Ishikawa (cell line): ENCODE data around the gene SNTG2.

Experiments
- CEBPB ChIP-seq: IDR thresholded peaks from 2 replicates; pipeline ENCODE4 v1.6.1; 2012
- CREB1 ChIP-seq: IDR thresholded peaks from 2 replicates; pipeline ENCODE4 v1.6.1; 2012; ENCODE audit warnings: low read depth
- EGR1 ChIP-seq: IDR thresholded peaks from 2 replicates; pipeline ENCODE4 v1.6.1; 2012
- EP300 ChIP-seq: IDR thresholded peaks from 2 replicates; pipeline ENCODE4 v1.6.1; 2012; ENCODE audit warnings: borderline replicate concordance
- FOXM1 ChIP-seq: IDR thresholded peaks from 2 replicates; pipeline ENCODE4 v1.6.1; 2012; ENCODE audit warnings: low read depth, borderline replicate concordance
- NFIC ChIP-seq: IDR thresholded peaks from 2 replicates; pipeline ENCODE4 v1.6.1; 2012
- RAD21 ChIP-seq: IDR thresholded peaks from 2 replicates; pipeline ENCODE4 v1.6.1; 2012; ENCODE audit warnings: low read depth
- TAF1 ChIP-seq: IDR thresholded peaks from 2 replicates; pipeline ENCODE4 v1.6.1; 2012; ENCODE audit warnings: low read depth, mild to moderate bottlenecking
- TCF12 ChIP-seq: IDR thresholded peaks from 2 replicates; pipeline ENCODE4 v1.6.1; 2012; ENCODE audit warnings: low read depth
- TEAD4 ChIP-seq: IDR thresholded peaks from 2 replicates; pipeline ENCODE4 v1.6.1; 2012
- YY1 ChIP-seq: IDR thresholded peaks from 2 replicates; pipeline ENCODE4 v1.6.1; 2012; ENCODE audit warnings: low read depth
- ZBTB7A ChIP-seq: IDR thresholded peaks from 2 replicates; pipeline ENCODE4 v1.6.1; 2012; ENCODE audit warnings: low read depth
- TF ChIP-seq, protein P1 (sequence below): IDR thresholded peaks from 2 replicates; pipeline ENCODE4 v1.6.1; 2012; ENCODE audit warnings: low read depth, mild to moderate bottlenecking
- TF ChIP-seq, protein P2 (sequence below): IDR thresholded peaks from 2 replicates; pipeline ENCODE4 v1.6.1; 2012
- TF ChIP-seq, protein P3 (sequence below): IDR thresholded peaks from 2 replicates; pipeline ENCODE4 v1.6.1; 2012

Gene SNTG2

DNA sequence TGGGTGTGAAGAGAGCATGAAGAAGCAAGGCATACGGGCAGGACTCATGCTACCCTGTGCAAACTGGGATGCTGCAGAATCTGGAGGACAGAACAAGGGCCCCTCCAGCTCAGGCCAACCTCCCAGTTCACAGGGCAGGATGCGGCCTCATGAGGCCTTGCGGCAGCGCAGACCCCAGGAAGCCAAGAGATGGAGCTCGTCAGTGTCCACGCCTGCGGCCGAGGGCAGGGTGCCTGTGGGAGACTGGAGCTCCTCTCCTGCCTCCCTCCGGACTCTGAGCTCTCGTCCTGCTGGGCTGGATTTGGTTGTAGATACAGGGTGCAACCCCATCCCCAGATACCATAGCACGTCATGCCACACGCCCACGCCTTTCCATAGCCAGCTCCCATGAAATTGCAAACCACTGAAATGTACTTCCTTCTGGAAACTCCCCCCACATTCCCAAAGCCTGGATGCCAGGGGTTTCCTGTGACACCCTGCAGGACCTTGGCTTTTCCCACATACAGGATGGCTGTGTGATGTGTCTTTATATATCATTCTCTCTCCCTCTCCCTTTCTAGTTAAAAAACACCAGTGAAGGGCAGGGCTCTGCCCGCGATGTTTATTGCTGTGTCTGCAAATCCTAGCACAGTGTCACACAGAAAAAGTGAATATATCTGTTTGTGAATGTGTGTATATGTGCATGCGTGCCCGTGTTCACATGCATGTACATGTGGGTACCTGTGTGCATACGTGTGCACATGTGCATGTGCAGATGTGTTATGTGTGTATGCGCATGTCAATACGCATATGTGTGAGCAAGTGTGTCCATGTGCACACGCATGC, 12.3 kb upstream of the SNTG2 start:
- TF ChIP-seq TCF12 (no peak), TAF1 (no peak), TEAD4 (no peak), NFIC (no peak), YY1 (no peak), EP300 (no peak), FOXM1 (no peak)
- TF ChIP-seq, protein P1, sequence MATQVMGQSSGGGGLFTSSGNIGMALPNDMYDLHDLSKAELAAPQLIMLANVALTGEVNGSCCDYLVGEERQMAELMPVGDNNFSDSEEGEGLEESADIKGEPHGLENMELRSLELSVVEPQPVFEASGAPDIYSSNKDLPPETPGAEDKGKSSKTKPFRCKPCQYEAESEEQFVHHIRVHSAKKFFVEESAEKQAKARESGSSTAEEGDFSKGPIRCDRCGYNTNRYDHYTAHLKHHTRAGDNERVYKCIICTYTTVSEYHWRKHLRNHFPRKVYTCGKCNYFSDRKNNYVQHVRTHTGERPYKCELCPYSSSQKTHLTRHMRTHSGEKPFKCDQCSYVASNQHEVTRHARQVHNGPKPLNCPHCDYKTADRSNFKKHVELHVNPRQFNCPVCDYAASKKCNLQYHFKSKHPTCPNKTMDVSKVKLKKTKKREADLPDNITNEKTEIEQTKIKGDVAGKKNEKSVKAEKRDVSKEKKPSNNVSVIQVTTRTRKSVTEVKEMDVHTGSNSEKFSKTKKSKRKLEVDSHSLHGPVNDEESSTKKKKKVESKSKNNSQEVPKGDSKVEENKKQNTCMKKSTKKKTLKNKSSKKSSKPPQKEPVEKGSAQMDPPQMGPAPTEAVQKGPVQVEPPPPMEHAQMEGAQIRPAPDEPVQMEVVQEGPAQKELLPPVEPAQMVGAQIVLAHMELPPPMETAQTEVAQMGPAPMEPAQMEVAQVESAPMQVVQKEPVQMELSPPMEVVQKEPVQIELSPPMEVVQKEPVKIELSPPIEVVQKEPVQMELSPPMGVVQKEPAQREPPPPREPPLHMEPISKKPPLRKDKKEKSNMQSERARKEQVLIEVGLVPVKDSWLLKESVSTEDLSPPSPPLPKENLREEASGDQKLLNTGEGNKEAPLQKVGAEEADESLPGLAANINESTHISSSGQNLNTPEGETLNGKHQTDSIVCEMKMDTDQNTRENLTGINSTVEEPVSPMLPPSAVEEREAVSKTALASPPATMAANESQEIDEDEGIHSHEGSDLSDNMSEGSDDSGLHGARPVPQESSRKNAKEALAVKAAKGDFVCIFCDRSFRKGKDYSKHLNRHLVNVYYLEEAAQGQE, result no peak
- TF ChIP-seq, protein P2, sequence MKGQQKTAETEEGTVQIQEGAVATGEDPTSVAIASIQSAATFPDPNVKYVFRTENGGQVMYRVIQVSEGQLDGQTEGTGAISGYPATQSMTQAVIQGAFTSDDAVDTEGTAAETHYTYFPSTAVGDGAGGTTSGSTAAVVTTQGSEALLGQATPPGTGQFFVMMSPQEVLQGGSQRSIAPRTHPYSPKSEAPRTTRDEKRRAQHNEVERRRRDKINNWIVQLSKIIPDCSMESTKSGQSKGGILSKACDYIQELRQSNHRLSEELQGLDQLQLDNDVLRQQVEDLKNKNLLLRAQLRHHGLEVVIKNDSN, result no peak

DNA sequence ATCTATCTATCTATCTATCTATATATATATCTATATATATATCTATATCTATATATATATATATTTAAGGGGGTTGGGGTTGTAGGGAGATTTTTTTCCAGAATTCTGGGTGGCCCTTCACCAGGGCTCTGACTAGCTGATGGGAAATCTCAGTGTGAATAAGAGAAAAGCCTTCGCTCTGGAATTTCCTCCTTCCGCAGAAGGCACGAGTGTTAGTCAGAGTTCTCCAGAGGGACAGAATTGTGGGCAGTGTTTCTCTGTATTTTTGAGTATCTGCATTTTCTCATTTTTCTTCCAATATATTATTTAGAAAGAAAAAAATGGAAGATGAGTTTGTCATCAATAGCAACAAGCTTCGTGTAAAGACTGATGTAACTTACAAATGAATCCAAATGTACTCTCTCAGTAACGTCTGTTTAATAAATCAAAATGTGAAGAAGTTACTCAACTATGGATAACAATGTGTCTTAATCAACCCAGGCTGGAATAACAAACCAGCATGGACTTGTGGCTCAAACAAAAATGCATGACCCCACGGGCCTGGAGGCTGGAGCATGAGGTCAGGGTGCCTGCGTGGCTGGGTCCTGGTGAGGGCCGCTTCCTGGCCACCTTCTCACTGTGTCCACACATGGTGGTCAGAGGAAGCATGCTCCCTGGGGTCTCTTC, 10.6 kb upstream of the SNTG2 start:
- TF ChIP-seq TEAD4 (no peak), CEBPB (no peak)
- TF ChIP-seq, protein P1, result no peak

DNA sequence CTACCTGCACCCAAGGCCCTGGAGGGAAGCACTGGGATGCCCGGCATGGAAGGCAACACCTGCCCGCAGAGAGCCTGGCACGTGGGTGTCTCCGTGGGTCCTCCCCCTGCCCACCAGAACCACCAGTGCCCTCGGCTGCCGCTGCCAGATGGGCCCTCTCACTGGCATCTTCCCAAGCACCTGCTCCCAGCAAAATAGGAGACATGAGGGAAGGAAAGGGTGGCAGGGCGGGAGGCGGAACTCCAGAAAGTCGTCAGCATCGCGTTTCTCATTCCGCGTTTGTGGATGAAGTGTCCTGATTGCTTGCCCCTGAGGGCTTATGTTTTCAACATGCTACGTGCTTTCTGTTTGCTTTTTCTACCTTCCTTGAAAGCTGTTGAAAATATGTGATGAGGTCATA, 8.8 kb upstream of the SNTG2 start:
- TF ChIP-seq TEAD4 (no peak), ZBTB7A (no peak), TCF12 (no peak)
- TF ChIP-seq, protein P1, result no peak

DNA sequence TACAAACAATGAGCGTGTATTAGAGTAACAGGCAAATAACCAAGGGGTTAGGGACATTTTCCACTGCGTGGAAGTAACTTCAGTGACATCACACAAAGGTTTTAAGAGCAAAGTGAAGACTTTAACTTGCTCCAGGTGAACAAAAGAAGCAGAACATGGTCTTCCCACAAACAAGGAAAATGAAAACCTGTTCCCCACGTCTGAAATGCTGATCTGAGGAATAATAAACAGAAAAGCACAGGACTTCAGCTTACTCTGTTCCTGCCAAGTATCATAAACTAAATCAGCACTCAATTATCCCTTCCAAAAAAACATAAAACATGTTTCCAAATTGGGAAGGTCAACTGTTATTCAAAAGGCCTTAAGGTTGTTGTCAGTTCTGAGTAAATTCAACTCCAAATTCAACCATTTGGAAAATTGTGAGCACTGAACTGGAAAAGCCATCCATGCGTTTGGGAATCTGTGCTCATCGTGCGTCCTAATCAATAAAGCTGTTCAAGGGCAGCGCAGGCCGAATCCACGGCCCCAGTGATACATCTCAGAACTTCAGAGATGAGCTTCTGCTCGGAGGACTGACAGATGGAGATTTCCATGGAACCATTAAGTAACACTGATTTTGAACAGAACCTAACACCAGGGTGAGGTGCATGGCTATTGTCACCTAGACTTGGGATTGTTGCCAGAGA, 7.7 kb upstream of the SNTG2 start:
- TF ChIP-seq CEBPB, result no peak

DNA sequence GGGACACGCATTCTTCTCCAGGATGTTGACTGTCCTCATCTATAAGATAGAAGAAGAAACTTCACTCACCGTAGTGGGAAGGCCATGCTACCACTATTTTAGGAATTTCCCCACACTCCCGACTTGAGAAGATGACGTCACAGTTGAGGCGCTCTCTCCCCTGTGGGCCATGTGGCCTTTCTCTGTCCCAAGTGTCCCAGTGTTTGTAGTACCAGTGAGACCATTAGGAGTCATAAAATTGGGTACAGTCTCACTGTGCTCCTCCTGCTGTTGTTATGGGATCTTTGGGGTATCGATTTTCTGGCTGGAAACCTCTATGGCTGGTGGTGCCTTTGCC, 7.2 kb upstream of the SNTG2 start:
- TF ChIP-seq, protein P3, sequence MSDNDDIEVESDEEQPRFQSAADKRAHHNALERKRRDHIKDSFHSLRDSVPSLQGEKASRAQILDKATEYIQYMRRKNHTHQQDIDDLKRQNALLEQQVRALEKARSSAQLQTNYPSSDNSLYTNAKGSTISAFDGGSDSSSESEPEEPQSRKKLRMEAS, result no peak
- TF ChIP-seq EGR1 (no peak), EP300 (no peak)
- TF ChIP-seq, protein P2, result no peak

DNA sequence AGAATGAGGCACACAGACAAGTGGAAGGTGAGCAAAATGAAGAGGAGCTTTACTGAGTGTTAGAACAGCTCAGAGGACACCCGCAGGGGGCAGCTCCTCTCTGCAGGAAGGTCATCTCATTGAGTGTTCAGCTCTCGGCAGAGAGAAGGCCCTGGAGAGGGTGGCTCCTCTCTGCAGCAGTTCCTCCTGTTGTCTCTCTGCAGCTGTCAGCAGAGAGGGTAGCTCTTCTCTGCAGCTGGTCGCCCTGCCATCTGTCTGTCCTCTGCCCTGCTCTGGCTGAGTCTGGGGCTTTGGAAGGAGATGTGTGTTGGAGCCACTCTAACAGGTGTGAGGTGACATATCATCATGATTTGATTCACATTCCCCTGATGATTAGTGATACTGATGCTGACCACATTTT, 6.8 kb upstream of the SNTG2 start:
- TF ChIP-seq, protein P1, result no peak
- TF ChIP-seq FOXM1, result no peak
- TF ChIP-seq, protein P2, result no peak
- TF ChIP-seq NFIC, result no peak
- no peak for TF ChIP-seq EP300
- TF ChIP-seq TCF12, result no peak
- no peak for TF ChIP-seq CEBPB
- no peak for TF ChIP-seq TAF1
- TF ChIP-seq CREB1, result no peak
- TF ChIP-seq YY1, result no peak
- no peak for TF ChIP-seq RAD21
- TF ChIP-seq ZBTB7A, result no peak
- TF ChIP-seq, protein P3, result no peak
